Neural cell (in vitro differentiated cells): ENCODE data around the gene MINDY4B. TPM values are rescaled to one million over a fixed set of nuclear protein-coding genes. Genes with fewer than 3 reads are reported as not detected.

ENCODE experiments used
- H2AFZ ChIP-seq: fragments of 200-600, 300-800 bp; sonication (generic), shearing (Covaris generic); 2 replicates; pipeline ENCODE4 v1.6.0; 2014; ENCODE audit warnings: low read depth, mild to moderate bottlenecking, antibody characterized with exemption, low read length, moderate library complexity
- H3F3A ChIP-seq: fragments of 200-600 bp; shearing (Covaris generic); 2 replicates; pipeline ENCODE4 v1.6.1; 2016; ENCODE audit warnings: mild to moderate bottlenecking, moderate library complexity, mixed read lengths, antibody characterized with exemption, low read length; ENCODE audit not compliant: insufficient read depth, poor library complexity, severe bottlenecking
- H3K27ac ChIP-seq: fragments of 200-600, 300-800 bp; sonication (generic), shearing (Covaris generic); 2 replicates; pipeline ENCODE4 v1.5.1; 2014; ENCODE audit warnings: mild to moderate bottlenecking, low read length, moderate library complexity
- H3K27me3 ChIP-seq: fragments of 300-800, 200-600 bp; sonication (generic), shearing (Covaris generic); 2 replicates; pipeline ENCODE4 v1.6.0; 2014; ENCODE audit warnings: mild to moderate bottlenecking, low read depth, low read length, moderate library complexity; ENCODE audit not compliant: insufficient read depth
- H3K36me3 ChIP-seq: fragments of 300-800, 200-600 bp; sonication (generic), shearing (Covaris generic); 2 replicates; pipeline ENCODE4 v1.5.1; 2014; ENCODE audit warnings: mild to moderate bottlenecking, antibody characterized with exemption, low read length, moderate library complexity; ENCODE audit not compliant: insufficient read depth
- H3K4me2 ChIP-seq: fragments of 300-800, 200-600 bp; sonication (generic), shearing (Covaris generic); 2 replicates; pipeline ENCODE4 v1.6.0; 2014; ENCODE audit warnings: mild to moderate bottlenecking, low read length
- H3K4me3 ChIP-seq: fragments of 300-800, 200-600 bp; sonication (generic), shearing (Covaris generic); 2 replicates; pipeline ENCODE4 v1.5.1; 2014; ENCODE audit warnings: mild to moderate bottlenecking, low read length, moderate library complexity
- H3K79me2 ChIP-seq: fragments of 200-600 bp; shearing (Covaris generic); replicated peaks from 2 replicates; pipeline ENCODE4 v1.6.0; 2014; ENCODE audit warnings: mild to moderate bottlenecking, low read length, moderate library complexity; ENCODE audit not compliant: insufficient read depth
- H3K9ac ChIP-seq: fragments of 300-800, 200-600 bp; sonication (generic), shearing (Covaris generic); 2 replicates; pipeline ENCODE4 v1.6.1; 2016; ENCODE audit warnings: mild to moderate bottlenecking, low read length, mixed read lengths
- H3K9me2 ChIP-seq: fragments of 200-600 bp; shearing (Covaris generic); 2 replicates; pipeline ENCODE4 v1.6.1; 2016; ENCODE audit warnings: mild to moderate bottlenecking, low read length, mixed read lengths; ENCODE audit not compliant: insufficient read depth
- H3K9me3 ChIP-seq: fragments of 200-600, 300-800 bp; sonication (generic), shearing (Covaris generic); 2 replicates; pipeline ENCODE4 v1.6.1; 2016; ENCODE audit warnings: mild to moderate bottlenecking, mixed run types, low read length, moderate library complexity, mixed read lengths
- H4K20me1 ChIP-seq: fragments of 200-600 bp; shearing (Covaris generic); 2 replicates; pipeline ENCODE4 v1.6.1; 2016; ENCODE audit warnings: mild to moderate bottlenecking, mixed run types; ENCODE audit not compliant: insufficient read depth
- CTCF ChIP-seq: fragments of 450-650 bp; IDR thresholded peaks from 2 replicates; pipeline ENCODE4 v1.5.1; 2014; ENCODE audit warnings: antibody characterized with exemption, mild to moderate bottlenecking, moderate library complexity; ENCODE audit not compliant: poor library complexity, severe bottlenecking
- EP300 ChIP-seq: fragments of 450-650 bp; conservative IDR thresholded peaks from 2 replicates; pipeline ENCODE4 v1.6.1; 2014; ENCODE audit warnings: antibody characterized with exemption, mild to moderate bottlenecking, moderate library complexity; ENCODE audit not compliant: poor library complexity, severe bottlenecking
- MXI1 ChIP-seq: fragments of 450-650 bp; conservative IDR thresholded peaks from 2 replicates; pipeline ENCODE4 v1.6.1; 2014; ENCODE audit warnings: antibody characterized with exemption, mild to moderate bottlenecking; ENCODE audit not compliant: poor library complexity, severe bottlenecking
- POLR2AphosphoS5 ChIP-seq: IDR thresholded peaks from 2 replicates; pipeline ENCODE4 v1.6.1; 2012
- RAD21 ChIP-seq: fragments of 450-650 bp; conservative IDR thresholded peaks from 2 replicates; pipeline ENCODE4 v1.6.1; 2014; ENCODE audit warnings: antibody characterized with exemption, mild to moderate bottlenecking, moderate library complexity
- REST ChIP-seq: IDR thresholded peaks from 2 replicates; pipeline ENCODE4 v1.6.1; 2012; ENCODE audit warnings: borderline replicate concordance
- SMC3 ChIP-seq: fragments of 450-650 bp; conservative IDR thresholded peaks from 2 replicates; pipeline ENCODE4 v1.6.1; 2014; ENCODE audit warnings: antibody characterized with exemption, mild to moderate bottlenecking, moderate library complexity; ENCODE audit not compliant: poor library complexity
- TAF1 ChIP-seq: IDR thresholded peaks from 2 replicates; pipeline ENCODE4 v1.6.1; 2012; ENCODE audit warnings: low read depth
- polyA plus RNA-seq: library from polyadenylated mRNA; depleted of rRNA; stranded (reverse); fragments of >200 nt; gene quantifications from 2 replicates; pipeline ENCODE4 v1.2.3, GENCODE V29; 2014

The MINDY4B gene
- polyA plus RNA-seq, 1 donor from 2014 or later, result not detected

- no peaks in the 10 kb centered on the region for H4K20me1 ChIP-seq
- H3K4me2 ChIP-seq, result no peak overlapping the region
- H3K9me3 ChIP-seq, result no peaks in the 10 kb centered on the region
- H2AFZ ChIP-seq, result no peak overlapping the region
- H3K9me2 ChIP-seq, result no peaks in the 10 kb centered on the region
- no peaks in the 10 kb centered on the region for H3K36me3 ChIP-seq
- H3K79me2 ChIP-seq, result no peaks in the 10 kb centered on the region
- no peaks in the 10 kb centered on the region for H3K27me3 ChIP-seq
- H3K4me3 ChIP-seq, result no peak overlapping the region
- H3F3A ChIP-seq, result no peaks in the 10 kb centered on the region
- H3K27ac ChIP-seq, result no peak overlapping the region
- no peak overlapping the region for H3K9ac ChIP-seq
- TF ChIP-seq RAD21 (peak; percentile 55), REST (no peak), POLR2AphosphoS5 (no peak), SMC3 (peak; percentile 49), CTCF (peak; percentile 53), EP300 (no peak)
Measured at GRCh38 chr3:150925751-150926201, 20.5 kb upstream of the MINDY4B start.

- no peak for TF ChIP-seq POLR2AphosphoS5
- no peak for TF ChIP-seq SMC3
- no peak for TF ChIP-seq CTCF
- TF ChIP-seq MXI1, result no peak
- no peak for TF ChIP-seq RAD21
- no peak for TF ChIP-seq TAF1
- TF ChIP-seq EP300, result no peak
- no peak for TF ChIP-seq REST
- H2AFZ ChIP-seq, result no peak overlapping the region
Measured at GRCh38 chr3:150922611-150923010, 17.4 kb upstream of the MINDY4B start.

More at GRCh38 chr3:150922611-150923010, 17.4 kb upstream of the MINDY4B start:
- Histone ChIP-seq H3K27me3 (no peaks in the 10 kb centered on the region), H3K4me3 (no peak overlapping the region), H3K79me2 (no peaks in the 10 kb centered on the region), H3K4me2 (no peak overlapping the region), H3K9me3 (no peaks in the 10 kb centered on the region), H4K20me1 (no peaks in the 10 kb centered on the region), H3K9ac (no peak overlapping the region), H3K9me2 (no peaks in the 10 kb centered on the region), H3K27ac (no peak overlapping the region), H3K36me3 (no peaks in the 10 kb centered on the region), H3F3A (no peaks in the 10 kb centered on the region)
